Effector memory CD4-positive, alpha-beta T cell (primary cell): ENCODE measurements around the gene UFC1.

ENCODE experiments used
- DNase-seq, 3 donors: peaks; one replicate each; pipeline ENCODE4 v3.0.0-alpha.2; 2020
- H3K27ac ChIP-seq: 2 replicates; pipeline ENCODE4 v1.7.0; 2013; ENCODE audit warnings: mild to moderate bottlenecking, low read length, moderate library complexity; ENCODE audit not compliant: insufficient read depth, poor library complexity, severe bottlenecking
- H3K27me3 ChIP-seq: replicated peaks from 2 replicates; pipeline ENCODE4 v1.7.0; 2013; ENCODE audit warnings: mild to moderate bottlenecking, low read length; ENCODE audit not compliant: insufficient read depth, control insufficient read depth, poor library complexity, severe bottlenecking
- H3K36me3 ChIP-seq: 2 replicates; pipeline ENCODE4 v1.7.0; 2013; ENCODE audit warnings: mild to moderate bottlenecking, low read length, moderate library complexity; ENCODE audit not compliant: control insufficient read depth, insufficient read depth
- H3K4me1 ChIP-seq: 2 replicates; pipeline ENCODE4 v1.7.0; 2013; ENCODE audit warnings: low read length, mild to moderate bottlenecking; ENCODE audit not compliant: control insufficient read depth, insufficient read depth, poor library complexity, severe bottlenecking
- H3K4me3 ChIP-seq: 2 replicates; pipeline ENCODE4 v1.7.0; 2013; ENCODE audit warnings: low read length, low read depth, mild to moderate bottlenecking; ENCODE audit not compliant: insufficient read depth, poor library complexity, severe bottlenecking
- H3K9me3 ChIP-seq: 2 replicates; pipeline ENCODE4 v1.7.0; 2013; ENCODE audit warnings: mild to moderate bottlenecking, low read length, moderate library complexity; ENCODE audit not compliant: control insufficient read depth

Gene UFC1

GRCh38 chr1:161176468-161177111 is 22.8 kb downstream of the UFC1 start:
- no peaks in the 10 kb centered on the region for H3K27me3 ChIP-seq
- DNase-seq, result no peak
- no peaks in the 10 kb centered on the region for H3K9me3 ChIP-seq
- H3K4me3 ChIP-seq, result peak overlapping the region; percentile 97
- H3K27ac ChIP-seq, result peak overlapping the region; percentile 94
- H3K36me3 ChIP-seq, result peaks cover 36% of the 10 kb centered on the region
- H3K4me1 ChIP-seq, result peaks cover 28% of the 10 kb centered on the region

- Histone ChIP-seq H3K9me3 (no peaks in the 10 kb centered on the region), H3K4me3 (peak within 1 kb of the TSS; percentile 97), H3K27me3 (no peaks in the 10 kb centered on the region), H3K4me1 (peaks cover 35% of the 10 kb centered on the region), H3K27ac (peak within 1 kb of the TSS; percentile 94), H3K36me3 (peaks cover 29% of the 10 kb centered on the region)
- peak; percentile 86 for DNase-seq
Observed at GRCh38 chr1:161177112-161177935, 23.5 kb downstream of the UFC1 start, which contains the start of gene B4GALT3. Gene B4GALT3, minus strand, starts transcription at chr1:161177507. Its CDS starts 1,447 bp downstream, at chr1:161176060.

GRCh38 chr1:161177936-161178244 is 24.1 kb downstream of the UFC1 start:
- H3K4me1 ChIP-seq, result peaks cover 40% of the 10 kb centered on the region
- H3K27ac ChIP-seq, result peak overlapping the region; percentile 94
- DNase-seq, result no peak
- H3K9me3 ChIP-seq, result no peaks in the 10 kb centered on the region
- peak overlapping the region; percentile 97 for H3K4me3 ChIP-seq
- peaks cover 24% of the 10 kb centered on the region for H3K36me3 ChIP-seq
- no peaks in the 10 kb centered on the region for H3K27me3 ChIP-seq

- Histone ChIP-seq H3K4me3 (no peak overlapping the region), H3K9me3 (no peaks in the 10 kb centered on the region), H3K27ac (no peak overlapping the region), H3K27me3 (no peaks in the 10 kb centered on the region), H3K36me3 (peaks cover 7% of the 10 kb centered on the region), H3K4me1 (peaks cover 58% of the 10 kb centered on the region)
- no peak for DNase-seq
Observed at GRCh38 chr1:161179698-161180097, 25.9 kb downstream of the UFC1 start.

GRCh38 chr1:161180639-161181038 is 26.9 kb downstream of the UFC1 start:
- Histone ChIP-seq H3K36me3 (peaks cover 2% of the 10 kb centered on the region), H3K9me3 (no peaks in the 10 kb centered on the region), H3K4me1 (peaks cover 61% of the 10 kb centered on the region), H3K27ac (no peak overlapping the region), H3K27me3 (no peaks in the 10 kb centered on the region), H3K4me3 (no peak overlapping the region)
- DNase-seq, result no peak

- DNase-seq, result peak in 1 of 3 donors; percentile 37
- H3K4me3 ChIP-seq, result no peak overlapping the region
- no peaks in the 10 kb centered on the region for H3K36me3 ChIP-seq
- no peaks in the 10 kb centered on the region for H3K9me3 ChIP-seq
- H3K4me1 ChIP-seq, result peaks cover 66% of the 10 kb centered on the region
- peak overlapping the region; percentile 70 for H3K27ac ChIP-seq
- no peaks in the 10 kb centered on the region for H3K27me3 ChIP-seq
Observed at GRCh38 chr1:161182214-161182613, 28.4 kb downstream of the UFC1 start.

GRCh38 chr1:161185282-161185682 is 31.5 kb downstream of the UFC1 start:
- DNase-seq, result peak; percentile 64 to 70 (median 70)
- Histone ChIP-seq H3K4me3 (no peak overlapping the region), H3K36me3 (no peaks in the 10 kb centered on the region), H3K27me3 (no peaks in the 10 kb centered on the region), H3K9me3 (no peaks in the 10 kb centered on the region), H3K27ac (peak overlapping the region; percentile 50), H3K4me1 (peaks cover 79% of the 10 kb centered on the region)

- Histone ChIP-seq H3K4me1 (peaks cover 77% of the 10 kb centered on the region), H3K9me3 (no peaks in the 10 kb centered on the region), H3K27ac (peak overlapping the region; percentile 50), H3K4me3 (no peak overlapping the region), H3K27me3 (no peaks in the 10 kb centered on the region), H3K36me3 (no peaks in the 10 kb centered on the region)
- no peak for DNase-seq
Observed at GRCh38 chr1:161185732-161186311, 32.0 kb downstream of the UFC1 start.

- H3K27ac ChIP-seq, result peak overlapping the region; percentile 50
- H3K9me3 ChIP-seq, result no peaks in the 10 kb centered on the region
- no peak for DNase-seq
- no peak overlapping the region for H3K4me3 ChIP-seq
- H3K36me3 ChIP-seq, result no peaks in the 10 kb centered on the region
- H3K4me1 ChIP-seq, result peaks cover 63% of the 10 kb centered on the region
- no peaks in the 10 kb centered on the region for H3K27me3 ChIP-seq
Observed at GRCh38 chr1:161187311-161187710, 33.5 kb downstream of the UFC1 start.

- H3K36me3 ChIP-seq, result no peaks in the 10 kb centered on the region
- H3K27me3 ChIP-seq, result no peaks in the 10 kb centered on the region
- no peak overlapping the region for H3K4me3 ChIP-seq
- no peaks in the 10 kb centered on the region for H3K9me3 ChIP-seq
- no peak for DNase-seq
- peaks cover 56% of the 10 kb centered on the region for H3K4me1 ChIP-seq
- H3K27ac ChIP-seq, result peak overlapping the region; percentile 36
Observed at GRCh38 chr1:161188381-161188780, 34.6 kb downstream of the UFC1 start.
